Measurements from ENCODE around the gene SYNDIG1.

The SYNDIG1 gene

GRCh38 chr20:24679448-24680047 is 210.1 kb downstream of the SYNDIG1 start:
- DNase-seq = no peak

DNA sequence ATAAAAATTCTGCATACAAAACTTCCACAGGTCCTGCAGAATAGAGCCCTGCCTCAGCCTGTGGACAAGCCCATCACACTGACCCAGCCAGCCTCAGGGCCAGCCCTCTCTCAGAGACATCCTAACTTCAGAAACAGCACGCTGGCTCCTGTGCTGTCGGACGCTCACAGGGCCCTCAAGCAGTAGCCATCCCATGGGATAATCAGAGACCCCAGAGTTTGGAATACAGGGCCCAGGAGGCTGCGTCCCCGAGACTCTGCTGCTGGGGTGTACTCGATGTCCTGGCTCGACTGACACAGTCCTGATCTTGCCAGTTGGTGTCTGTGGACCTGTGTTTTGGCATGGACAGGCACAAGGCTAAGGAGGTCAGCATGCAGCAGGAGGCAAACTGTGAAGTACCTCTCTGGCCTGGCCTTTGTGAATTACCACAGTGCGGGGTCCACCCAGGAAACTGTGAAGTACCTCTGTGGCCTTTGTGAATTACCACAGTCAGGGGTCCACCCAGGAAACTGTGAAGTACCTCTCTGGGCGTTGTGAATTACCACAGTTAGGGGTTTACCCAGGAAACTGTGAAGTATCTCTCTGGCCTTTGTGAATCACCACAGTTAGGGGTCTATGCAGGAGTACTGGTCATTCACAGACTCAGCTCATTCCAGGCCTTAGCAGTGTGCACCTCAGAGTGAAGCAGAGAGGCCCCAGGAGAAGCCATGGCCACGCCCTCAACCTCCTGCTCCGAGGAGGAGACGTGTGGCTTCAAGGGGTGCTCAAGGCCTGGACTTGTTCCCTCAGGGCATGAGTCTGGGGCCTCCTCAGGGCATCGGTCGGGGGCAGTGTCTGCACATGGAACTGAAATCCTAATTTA is 212.4 kb downstream of the SYNDIG1 start:
- no peak for DNase-seq

- DNase-seq = no peak
Observed at GRCh38 chr20:24682496-24682985, 213.1 kb downstream of the SYNDIG1 start.

GRCh38 chr20:24683676-24684075 is 214.2 kb downstream of the SYNDIG1 start:
- no peak for DNase-seq

DNA sequence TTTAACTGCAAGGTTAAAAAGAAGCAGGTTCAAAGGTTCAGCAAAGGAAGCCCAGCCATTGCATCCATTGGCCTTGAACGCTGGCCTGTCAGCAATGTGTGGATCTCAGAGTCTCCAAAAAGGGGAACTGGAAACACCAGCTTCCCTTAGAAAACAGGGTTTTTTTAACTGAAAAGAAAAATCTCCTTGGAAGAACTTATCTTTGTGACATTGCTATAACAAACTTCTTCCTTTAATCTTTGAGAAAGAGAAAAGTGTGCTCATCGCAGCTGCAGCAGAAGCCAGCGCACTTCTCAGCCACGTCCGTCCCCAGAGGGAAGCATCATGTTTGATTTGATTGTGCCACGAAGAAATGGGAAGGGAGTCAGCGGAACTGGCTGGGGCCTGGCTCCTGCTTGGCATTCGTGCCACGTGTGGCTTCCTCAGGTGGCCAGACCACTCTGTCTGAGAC is 215.0 kb downstream of the SYNDIG1 start:
- peak; percentile 31 for DNase-seq

DNA sequence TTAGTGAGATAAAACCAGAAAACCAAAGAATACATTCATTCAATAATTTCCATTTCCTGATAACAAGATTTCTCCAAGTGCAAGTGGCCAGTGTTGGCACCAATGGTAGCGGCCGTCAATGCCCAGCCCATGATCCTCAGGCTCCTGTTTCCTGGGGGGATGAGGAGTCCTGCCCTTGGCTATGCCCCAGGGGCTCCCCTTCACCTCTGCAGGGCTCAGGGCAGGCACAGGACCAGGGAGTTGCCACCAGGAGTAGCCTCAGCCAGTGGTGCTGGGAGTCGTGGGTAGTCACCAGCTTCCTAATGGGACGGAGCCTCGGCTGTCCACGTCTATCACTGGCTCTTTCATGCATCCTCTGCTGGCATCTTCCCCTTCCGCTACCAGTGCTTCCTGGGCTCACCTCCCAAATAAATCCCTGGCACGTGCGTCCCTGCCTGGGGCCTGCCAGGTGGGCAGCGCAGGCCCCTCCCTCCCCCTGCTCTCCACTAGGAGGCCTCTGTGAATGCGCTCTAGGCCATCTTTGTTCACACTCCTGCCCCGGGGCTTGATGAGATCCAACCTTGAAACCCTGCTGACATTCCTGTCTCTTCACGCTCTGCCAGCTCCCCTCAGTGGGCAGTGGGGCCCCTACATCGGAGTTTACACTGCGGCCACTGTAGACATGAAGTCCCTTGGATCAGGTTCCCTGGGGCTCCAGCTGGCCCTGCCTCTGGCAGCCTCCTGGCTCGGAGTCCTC is 215.7 kb downstream of the SYNDIG1 start:
- DNase-seq = no peak

DNA sequence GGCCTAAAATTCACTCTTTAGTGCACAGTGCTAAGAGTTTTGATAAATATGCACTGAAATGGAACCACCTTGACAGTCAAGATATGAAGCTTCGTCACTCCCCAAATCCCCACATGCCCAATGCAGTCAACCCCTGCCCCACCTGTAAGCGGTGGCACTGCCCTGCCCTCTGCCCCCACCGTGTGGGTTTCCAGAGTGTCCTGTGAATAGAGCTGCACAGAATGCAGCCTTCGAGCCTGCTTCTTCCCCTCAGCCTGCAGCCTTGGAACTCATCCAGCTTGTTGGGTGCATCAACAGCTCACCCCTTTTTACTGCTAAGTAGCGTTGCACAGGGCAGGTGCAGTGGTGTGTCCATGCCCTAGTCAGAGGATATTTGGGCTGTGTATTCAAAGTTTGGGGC is 216.3 kb downstream of the SYNDIG1 start:
- no peak for DNase-seq

GRCh38 chr20:24686156-24686555 is 216.7 kb downstream of the SYNDIG1 start:
- no peak for DNase-seq

DNA sequence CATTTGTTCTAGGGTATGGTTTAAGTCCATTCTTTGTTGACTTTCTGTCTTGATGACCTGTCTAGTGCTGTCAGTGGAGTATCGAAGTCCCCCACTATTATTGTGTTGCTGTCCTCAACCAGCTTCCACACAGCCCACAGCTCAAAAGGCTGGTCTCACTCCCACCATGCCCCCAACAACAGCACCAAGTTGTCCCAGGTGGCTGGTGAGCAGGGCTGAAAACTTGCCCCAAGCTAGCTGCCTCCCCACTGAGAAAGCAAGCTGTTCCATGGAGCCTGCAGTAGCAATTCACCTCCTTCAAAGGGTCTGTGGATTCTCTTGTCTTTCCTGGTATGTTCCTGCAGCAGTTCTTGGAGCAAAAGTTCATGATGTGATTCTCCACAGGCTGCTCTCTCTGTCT is 221.0 kb downstream of the SYNDIG1 start:
- no peak for DNase-seq

DNA sequence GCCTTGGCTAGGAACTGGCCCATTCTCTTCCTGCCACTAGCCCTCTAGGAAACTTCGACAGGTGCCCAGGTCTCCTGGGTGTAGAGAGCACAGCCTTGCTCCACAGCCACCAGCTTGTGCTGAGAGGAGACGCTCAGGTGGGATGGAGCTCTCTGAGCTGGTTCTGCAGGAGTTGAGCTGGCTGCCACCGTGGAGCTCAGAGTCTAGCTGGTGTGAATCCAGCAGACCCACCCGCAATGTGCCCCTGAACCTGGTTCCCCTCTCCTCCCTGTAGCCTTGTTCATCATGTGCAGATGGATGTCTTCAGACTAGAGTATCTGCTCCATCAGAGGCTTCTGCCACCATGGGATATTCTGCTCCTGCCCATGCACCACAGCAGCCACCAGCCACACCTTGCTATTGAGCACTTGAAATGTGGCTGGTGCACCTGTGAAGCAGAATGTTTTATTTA is 222.5 kb downstream of the SYNDIG1 start:
- no peak for DNase-seq

- DNase-seq = no peak
Observed at GRCh38 chr20:24692446-24693200, 223.2 kb downstream of the SYNDIG1 start.

DNA sequence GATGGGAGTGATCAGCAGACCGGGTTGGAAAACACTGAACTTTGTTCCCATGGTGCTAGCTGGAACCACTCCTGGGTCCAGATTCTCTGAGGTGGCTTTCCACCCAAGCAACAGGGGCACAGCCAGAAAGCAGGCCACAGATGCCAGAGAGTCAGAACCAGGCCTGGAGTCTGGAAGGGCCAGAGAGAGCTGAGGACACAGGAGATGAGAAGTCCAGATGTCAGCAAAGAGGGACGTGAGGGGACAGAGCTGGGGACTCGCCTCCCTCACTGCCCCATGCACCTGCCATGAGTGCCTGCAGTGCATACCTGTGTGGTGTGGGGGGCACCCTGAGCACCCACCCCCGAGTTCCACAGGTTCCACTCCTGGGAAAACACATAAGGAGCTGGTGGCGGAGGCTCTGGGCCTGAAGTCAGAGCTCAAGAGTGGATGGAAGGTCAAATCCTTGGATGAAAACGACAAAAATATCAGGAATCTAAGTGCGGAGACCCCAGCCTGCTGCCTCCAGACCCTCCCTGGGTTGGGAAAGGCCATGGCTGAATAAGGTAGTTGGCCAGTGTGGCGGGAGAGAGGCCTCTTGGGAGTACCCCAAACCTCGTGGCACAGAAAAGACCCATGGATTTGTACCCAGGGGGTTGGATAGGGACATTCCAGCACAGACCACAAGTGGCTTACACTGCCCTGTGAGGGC is 224.2 kb downstream of the SYNDIG1 start:
- DNase-seq = no peak

DNA sequence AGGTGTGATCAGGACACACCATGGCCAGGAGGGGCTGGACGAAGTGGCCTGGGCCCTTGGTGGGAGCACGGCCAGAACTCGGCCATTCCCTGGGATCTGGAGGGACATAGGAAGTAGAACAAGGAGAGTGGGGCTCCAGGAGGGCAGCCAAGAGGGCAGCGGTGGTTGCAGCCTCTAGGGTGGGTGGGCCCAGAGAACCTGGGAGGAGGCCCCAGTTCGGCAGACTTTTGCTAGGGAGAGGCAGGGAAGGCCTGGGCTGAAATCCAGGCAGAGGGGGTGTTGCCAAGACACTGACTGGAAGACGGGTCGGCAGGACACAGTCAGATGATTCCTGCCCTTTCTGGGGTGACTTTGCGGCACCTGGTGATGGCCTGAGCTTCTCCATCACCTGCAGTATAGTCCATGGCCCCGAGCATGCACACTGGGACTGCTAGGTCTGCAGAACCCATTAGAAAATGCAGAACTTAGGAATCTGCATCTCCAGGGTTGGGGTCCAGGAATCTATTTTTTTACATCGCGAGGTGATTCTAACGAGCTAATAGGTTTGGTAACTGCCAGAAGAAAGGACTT is 224.8 kb downstream of the SYNDIG1 start:
- no peak for DNase-seq

- no peak for DNase-seq
Observed at GRCh38 chr20:24694727-24695528, 225.5 kb downstream of the SYNDIG1 start.

DNA sequence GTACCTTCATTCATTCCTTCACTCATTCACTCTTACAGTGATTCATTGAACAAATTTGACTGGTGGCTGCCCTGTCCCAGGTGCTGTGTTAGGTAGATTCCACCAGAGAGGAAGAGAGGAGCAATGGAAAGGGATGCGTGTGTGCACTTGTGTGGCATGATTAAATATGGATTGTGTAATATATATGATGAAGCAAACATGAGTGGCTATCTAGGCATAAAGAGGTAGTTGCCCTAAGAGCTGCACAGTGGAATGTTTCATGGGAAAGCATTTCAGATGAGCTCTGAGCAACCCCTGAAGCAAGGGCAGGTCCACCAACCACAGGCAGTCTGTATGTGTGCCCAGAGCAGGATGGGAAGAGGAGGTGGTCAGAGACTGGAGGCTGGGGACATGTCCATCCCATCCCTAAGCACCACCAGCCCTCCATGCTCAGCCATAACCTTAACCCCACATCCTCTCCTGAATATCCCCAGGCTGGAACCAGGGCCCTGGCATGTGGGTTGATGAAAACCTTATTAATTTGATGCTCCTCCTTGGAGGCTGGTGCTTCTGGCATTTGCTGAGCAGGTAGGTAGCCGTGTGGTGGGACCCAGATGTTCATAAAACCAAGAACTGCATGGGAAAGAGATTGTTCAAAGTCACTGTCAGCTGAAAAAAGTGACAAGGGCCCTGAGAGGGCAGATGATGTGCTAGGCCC is 226.2 kb downstream of the SYNDIG1 start:
- DNase-seq = peak; percentile 10

DNA sequence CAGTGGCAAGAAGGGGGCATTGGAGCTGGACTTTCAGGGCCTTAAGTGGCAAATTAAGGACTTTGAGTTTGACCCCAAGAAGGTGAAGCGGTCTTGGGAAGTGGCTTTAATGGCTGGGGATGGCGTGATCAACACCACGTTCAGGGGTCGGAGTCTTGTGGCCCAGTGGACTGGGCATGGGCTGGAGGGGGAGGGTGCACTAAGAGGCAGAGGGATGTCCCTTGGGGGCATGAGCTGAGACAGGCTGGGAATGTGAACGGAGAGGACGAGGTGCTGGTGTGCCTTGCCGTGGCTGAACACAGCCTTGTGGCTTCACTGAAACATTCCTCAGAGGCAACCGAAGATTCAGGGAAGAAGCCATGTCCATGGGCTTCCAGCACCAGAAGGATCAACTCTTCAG is 227.0 kb downstream of the SYNDIG1 start:
- DNase-seq = no peak

DNA sequence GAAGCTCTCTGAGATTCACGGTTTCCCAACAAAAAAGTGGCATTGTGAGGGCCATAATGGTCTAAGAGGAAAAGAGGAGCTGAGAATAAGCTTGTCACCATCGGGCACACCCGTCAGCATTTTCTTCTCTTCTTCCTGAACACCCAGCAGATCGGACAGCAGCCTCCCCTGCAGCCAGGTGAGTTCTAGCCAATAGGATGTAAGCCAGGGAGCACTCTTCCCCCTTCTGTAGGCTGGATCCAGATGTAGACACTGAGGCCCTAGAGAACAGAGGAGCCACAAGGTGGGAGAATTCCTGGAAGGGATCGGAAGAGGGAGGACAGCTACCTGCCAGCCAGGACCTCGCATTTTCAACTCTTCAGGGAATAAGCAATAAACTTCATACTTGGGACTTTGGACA is 228.0 kb downstream of the SYNDIG1 start:
- no peak for DNase-seq

DNA sequence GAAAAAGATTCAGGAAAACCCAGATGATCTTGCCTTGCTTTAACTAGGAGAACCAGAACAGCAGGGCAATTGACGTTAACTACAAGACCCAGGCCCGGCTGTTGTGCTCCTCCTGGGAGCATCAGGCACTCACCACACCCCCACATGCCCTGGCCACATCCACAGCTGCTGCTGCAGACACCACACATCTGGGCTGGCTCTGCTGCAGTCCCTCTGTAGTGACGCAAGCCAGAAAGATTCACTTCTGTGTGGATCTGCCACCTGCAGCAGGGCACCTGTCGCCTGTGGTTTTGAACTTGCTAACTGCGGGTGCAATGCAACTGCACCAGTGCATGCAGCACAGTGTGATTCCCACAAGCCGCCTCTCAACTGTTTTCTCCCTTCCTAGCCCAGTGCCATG is 228.8 kb downstream of the SYNDIG1 start:
- DNase-seq = no peak

DNA sequence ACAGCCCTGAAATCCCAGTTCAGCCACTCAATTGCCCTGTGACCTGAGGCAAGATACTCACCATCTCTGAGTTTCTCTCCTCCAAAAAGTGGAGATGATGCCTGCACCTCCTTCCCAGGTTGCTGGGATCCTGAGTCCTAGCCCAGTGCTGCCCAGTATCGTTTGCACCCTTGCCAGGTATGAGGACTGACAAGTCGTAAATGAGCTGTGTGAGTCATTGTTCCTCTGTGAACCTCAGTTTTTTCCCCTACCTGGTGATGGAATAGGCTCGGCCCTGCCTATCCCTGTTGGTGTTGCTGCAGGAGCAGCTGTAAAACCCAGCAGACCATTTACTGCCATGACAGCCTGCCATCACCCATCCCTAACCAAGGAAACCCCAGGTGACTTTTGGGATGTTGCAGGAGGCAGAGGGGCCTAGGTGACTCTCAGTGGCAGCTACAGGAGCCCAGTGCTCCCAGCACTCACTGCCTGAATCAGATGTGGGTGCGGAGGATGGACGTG is 229.3 kb downstream of the SYNDIG1 start:
- DNase-seq = no peak

Data from inflammatory macrophage treated with lipopolysaccharide for 4 hours (primary cell).